GM13977 (cell line): ENCODE results near the gene INTS7.
"Not testable (repeated sequence)": the region's sequence is repeated elsewhere in the genome, so short reads cannot be mapped to it uniquely, and the experiment has no call there.

Experiments used
- DNase-seq: peaks from one replicate; pipeline ENCODE4 v3.0.0; 2012; ENCODE audit warnings: low spot score
- in situ Hi-C: fragments of 300-500 bp; cut with MboI; formaldehyde crosslinking; loops from one replicate; pipeline ENCODE4 v1.12.0; 2022; ENCODE audit warnings: low sequenced_read_pairs, low pct_unique_long_range_greater_than_20kb, mixed read lengths, inconsistent platforms; ENCODE audit not compliant: unreplicated experiment
- TF ChIP-seq, protein P1 (sequence below): IDR thresholded peaks from 2 replicates; pipeline ENCODE4 v1.5.1; 2012; ENCODE audit warnings: mild to moderate bottlenecking, control low read depth; ENCODE audit not compliant: insufficient read depth; ENCODE audit errors: extremely low read depth, missing control alignments

The INTS7 gene

DNA sequence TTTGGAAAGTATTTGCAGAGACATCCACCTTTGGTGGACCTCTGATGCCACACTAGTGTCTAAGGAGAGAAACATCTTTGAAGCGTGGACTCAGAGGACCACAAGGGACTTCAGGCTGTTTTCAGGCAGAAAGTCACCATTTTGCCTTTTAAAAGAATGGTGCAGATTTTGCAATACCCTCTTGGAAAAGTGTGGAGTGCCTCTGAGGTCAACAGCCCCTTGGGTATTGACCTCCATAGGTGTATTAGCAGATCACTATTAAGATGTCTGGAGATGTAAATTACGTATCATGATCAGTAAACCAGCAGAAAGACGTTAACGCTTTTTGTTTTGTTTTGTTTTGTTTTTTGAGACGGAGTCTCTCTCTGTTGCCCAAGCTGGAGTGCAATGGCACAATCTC is 87.0 kb downstream of the INTS7 start:
- TF ChIP-seq, protein P1, sequence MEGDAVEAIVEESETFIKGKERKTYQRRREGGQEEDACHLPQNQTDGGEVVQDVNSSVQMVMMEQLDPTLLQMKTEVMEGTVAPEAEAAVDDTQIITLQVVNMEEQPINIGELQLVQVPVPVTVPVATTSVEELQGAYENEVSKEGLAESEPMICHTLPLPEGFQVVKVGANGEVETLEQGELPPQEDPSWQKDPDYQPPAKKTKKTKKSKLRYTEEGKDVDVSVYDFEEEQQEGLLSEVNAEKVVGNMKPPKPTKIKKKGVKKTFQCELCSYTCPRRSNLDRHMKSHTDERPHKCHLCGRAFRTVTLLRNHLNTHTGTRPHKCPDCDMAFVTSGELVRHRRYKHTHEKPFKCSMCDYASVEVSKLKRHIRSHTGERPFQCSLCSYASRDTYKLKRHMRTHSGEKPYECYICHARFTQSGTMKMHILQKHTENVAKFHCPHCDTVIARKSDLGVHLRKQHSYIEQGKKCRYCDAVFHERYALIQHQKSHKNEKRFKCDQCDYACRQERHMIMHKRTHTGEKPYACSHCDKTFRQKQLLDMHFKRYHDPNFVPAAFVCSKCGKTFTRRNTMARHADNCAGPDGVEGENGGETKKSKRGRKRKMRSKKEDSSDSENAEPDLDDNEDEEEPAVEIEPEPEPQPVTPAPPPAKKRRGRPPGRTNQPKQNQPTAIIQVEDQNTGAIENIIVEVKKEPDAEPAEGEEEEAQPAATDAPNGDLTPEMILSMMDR, result no peak
- in situ Hi-C loops, result no loop called here
- no peak for DNase-seq

DNA sequence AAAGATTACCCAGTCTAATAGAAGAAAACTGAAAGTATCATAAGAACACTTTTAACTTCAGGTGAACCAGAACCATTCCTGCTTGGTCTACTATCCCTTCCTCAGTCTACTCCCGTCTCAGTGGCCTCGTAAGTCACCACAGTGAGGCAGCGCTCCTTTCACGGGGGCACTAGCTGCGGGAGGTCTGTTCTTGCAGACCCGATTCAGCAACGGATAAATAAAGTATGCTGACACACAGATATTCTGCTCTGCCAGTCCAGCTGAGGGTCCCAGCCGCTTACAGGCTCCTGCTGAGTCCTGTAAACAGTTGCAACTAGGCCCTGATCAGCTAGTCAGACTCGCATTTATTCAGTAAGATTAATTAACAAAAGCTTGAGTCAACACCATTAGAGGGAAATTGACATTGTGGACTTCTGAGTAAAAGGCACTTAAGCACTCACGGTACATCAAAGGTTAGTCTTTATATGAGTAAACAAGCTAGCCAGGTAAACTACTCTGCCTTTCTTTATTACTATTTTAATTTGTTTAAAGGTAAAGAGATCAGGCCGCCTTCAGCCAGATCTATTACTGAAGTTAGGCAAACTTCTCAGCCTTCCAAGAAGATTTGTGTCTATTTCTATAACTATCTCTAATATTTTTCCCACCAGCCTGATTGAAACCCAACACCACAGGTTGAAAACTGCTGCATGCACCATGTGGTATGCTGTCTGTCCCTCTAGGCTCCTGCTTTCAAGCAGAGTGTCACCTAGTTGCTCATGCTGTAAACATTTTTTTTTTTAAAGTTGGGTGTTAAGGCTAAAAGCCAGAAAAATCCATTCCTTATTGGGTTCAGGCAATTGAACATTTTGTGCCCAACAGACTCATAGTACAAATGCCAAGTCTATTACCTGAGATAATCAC is 87.7 kb downstream of the INTS7 start:
- in situ Hi-C loops, result no loop called here
- TF ChIP-seq, protein P1, result no peak
- DNase-seq, result no peak

DNA sequence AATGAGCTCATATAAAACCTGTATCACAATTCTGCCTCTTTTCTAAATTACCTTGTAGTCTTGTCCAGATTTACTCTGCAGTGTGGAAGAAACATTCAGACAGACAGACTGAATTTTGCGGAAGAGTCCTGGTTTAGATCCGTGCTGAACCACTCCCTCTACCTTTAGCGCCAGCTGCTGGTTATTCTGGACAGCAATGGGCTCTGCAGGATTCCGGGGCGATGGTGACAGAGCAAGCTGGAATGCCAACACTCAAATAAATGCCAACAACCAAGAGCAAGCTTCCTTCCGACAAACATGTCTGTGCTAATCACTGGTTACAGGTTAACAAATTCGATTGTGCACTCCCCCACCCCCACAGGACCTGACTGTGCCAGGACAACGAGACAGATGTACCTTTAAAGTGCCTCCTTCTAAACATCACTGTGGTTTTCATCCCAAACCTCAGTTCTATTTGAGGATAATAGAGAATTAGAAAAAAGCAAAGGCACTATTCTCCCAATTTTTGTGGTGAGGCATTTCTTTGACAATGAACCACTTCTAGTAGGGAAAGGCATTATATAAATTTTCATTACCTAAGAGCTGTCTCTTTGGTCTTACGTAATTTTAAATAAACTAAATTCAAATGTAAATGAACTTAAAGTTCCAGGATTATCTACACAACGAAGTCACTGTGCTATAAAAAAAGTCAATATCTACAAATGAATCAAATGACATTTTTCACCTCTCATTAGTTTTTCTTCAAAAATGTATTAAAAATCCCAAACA is 90.4 kb downstream of the INTS7 start:
- DNase-seq, result no peak
- TF ChIP-seq, protein P1, result no peak
- in situ Hi-C loops, result no loop called here

DNA sequence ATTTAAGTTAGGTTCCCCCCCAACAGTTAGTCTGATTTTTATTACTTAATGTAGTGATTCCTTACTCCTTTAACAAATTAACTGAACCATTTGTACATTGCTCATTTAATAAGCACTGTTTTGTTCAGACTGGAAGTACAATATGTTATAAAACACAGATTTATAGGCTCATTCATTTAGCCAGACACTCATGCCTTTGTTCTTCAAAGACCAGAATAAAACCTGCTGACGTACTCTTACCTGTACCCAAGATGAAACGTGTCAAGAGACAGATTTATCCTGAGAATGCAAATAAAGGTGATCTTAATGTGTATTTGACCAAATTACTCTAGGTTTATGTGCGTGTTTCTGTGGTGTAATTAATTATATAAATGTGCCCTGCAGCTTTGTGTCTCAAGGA is 92.8 kb downstream of the INTS7 start:
- no peak for DNase-seq
- TF ChIP-seq, protein P1, result no peak
- in situ Hi-C loops, result no loop called here

DNA sequence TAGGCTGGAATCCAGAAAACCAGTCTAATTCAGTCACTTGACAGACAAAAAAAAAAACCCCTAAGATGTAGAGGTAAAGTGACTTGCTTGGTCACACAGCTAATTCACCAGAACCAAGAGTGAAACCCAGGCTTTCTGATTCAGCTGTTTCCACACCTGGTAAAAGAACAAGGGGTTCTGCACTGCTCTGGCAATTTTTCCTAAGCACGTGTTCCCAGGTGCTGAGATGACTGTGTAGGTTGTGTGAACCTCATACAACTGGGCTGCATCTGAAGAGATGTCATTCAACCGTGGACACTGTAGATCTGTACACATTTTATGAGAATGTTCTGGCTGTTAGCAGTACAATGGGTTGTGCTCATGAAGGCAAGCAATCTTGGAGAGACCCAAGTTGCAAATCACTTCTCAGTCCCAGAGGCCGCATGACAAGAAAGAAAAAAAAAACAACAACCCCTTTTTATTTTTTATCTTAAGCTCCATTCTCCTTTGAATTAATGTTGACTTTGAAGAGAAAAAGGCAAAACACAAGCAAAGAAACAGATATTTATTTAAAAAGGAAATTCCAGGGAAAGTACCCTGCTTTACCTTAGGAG is 95.4 kb downstream of the INTS7 start:
- DNase-seq, result peak; percentile 64
- TF ChIP-seq, protein P1, result no peak
- in situ Hi-C loops, result no loop called here

DNA sequence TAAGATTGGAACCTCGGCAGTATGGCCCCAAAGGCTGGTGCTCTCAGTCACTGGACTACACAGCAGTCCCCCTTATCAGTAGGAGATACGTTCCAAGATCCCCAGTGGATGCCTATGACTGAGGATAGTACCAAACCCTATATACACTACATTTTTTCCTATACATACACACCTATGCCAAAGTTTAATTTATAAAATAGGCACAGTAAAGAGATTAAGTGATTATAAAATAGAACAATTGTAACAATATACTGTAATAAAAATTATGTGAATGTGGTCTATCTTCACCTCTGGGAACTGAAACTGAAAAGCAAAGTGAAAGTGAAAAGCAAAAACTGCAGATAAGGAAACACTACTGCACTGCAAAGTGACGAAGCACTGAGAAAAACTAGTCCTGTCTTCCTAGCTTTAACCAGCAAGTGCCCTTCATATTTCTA is 96.8 kb downstream of the INTS7 start:
- no peak for DNase-seq
- TF ChIP-seq, protein P1, result no peak
- in situ Hi-C loops, result no loop called here

DNA sequence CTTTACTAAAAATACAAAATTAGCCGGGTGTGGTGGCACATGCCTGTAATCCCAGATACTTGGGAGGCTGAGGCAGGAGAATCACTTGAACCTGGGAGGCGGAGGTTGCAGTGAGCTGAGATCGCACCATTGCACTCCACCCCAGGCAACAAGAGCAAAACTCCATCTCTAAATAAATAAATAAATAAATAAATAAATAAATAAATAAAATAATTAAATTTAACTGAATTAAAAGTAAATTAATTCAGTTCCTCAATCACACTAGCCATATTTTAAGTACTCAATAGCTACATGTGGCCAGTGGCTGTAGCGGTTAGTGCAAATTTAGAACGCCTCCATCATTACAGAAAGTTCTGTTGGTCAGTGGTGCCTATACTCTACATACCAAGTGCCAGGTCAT is 97.9 kb downstream of the INTS7 start:
- in situ Hi-C loops, DNase-seq: not testable (repeated sequence)
